HG03378 (cell line): Measurements from ENCODE around the gene PEAK1.
A peak's percentile ranks its signal among the peaks of the same experiment; 100 is the strongest.
"Not testable (repeated sequence)": the region's sequence is repeated elsewhere in the genome, so short reads cannot be mapped to it uniquely, and the experiment has no call there.

ENCODE experiments used
- ATAC-seq: cut with Tn5 transposase; IDR thresholded peaks from one replicate; pipeline ENCODE4 v1.9.1; 2021; ENCODE audit warnings: mild to moderate bottlenecking, moderate library complexity; ENCODE audit not compliant: unreplicated experiment

Gene PEAK1

GRCh38 chr15:77425104-77425503 is 5.2 kb upstream of the PEAK1 start:
- ATAC-seq, result no peak

- ATAC-seq, result no peak
Observed at GRCh38 chr15:77421370-77421700, 1.4 kb upstream of the PEAK1 start.

- peak; percentile 47 for ATAC-seq
Observed at GRCh38 chr15:77420610-77421369, 886 bp upstream of the PEAK1 start, which contains the start of gene HMG20A. TSS of gene HMG20A (plus strand) at chr15:77420888. CDS start at chr15:77458408, 37,520 bp downstream.

GRCh38 chr15:77418966-77419835 is 703 bp downstream of the PEAK1 start:
- ATAC-seq, result peak; percentile 3

GRCh38 chr15:77418391-77418965 is 1.4 kb downstream of the PEAK1 start:
- ATAC-seq, result no peak

GRCh38 chr15:77417602-77418001 is 2.3 kb downstream of the PEAK1 start:
- ATAC-seq, result no peak

GRCh38 chr15:77416954-77417353 is 3.0 kb downstream of the PEAK1 start:
- ATAC-seq, result no peak

- no peak for ATAC-seq
Observed at GRCh38 chr15:77416148-77416455, 3.8 kb downstream of the PEAK1 start.

- ATAC-seq, result no peak
Observed at GRCh38 chr15:77415450-77416147, 4.3 kb downstream of the PEAK1 start.

- ATAC-seq, result no peak
Observed at GRCh38 chr15:77414789-77415442, 5.0 kb downstream of the PEAK1 start.

- ATAC-seq, result no peak
Observed at GRCh38 chr15:77413699-77414349, 6.1 kb downstream of the PEAK1 start.

GRCh38 chr15:77412972-77413698 is 6.8 kb downstream of the PEAK1 start:
- no peak for ATAC-seq

GRCh38 chr15:77411619-77411976 is 8.3 kb downstream of the PEAK1 start:
- ATAC-seq, result no peak

- ATAC-seq, result no peak
Observed at GRCh38 chr15:77410701-77411618, 8.9 kb downstream of the PEAK1 start.

- not testable (repeated sequence) for ATAC-seq
Observed at GRCh38 chr15:77410157-77410500, 9.8 kb downstream of the PEAK1 start.

GRCh38 chr15:77409259-77410156 is 10.4 kb downstream of the PEAK1 start:
- ATAC-seq, result no peak

- no peak for ATAC-seq
Observed at GRCh38 chr15:77406846-77407245, 13.1 kb downstream of the PEAK1 start.
